Measurements from ENCODE around the gene PPDPF.
"Not testable (repeated sequence)": the region's sequence is repeated elsewhere in the genome, so short reads cannot be mapped to it uniquely, and the experiment has no call there.

The PPDPF gene, protein sequence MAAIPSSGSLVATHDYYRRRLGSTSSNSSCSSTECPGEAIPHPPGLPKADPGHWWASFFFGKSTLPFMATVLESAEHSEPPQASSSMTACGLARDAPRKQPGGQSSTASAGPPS

DNA sequence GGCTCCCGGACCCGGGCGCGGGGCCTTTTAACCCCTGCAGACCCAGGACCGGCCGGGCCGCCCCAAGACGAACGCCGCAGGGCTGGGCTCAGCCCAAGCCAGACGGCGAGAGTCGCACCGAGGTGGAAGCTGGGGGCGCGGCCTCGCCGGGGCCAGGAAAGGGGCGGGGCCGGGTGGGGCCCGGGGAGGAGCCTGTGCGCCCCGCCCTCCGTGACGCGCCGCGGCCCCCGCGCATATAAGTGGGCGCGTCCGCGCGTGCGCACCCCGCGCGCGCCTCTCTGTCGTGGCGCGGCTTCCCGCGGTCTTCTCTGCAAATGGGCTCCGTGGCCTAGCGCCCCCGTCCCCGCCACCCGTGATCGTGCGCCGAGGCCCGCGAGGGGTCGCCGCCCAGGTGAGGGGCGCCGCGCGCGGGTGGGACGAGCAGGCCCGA lies at the start of gene PPDPF:
Gene PPDPF (plus strand): TSS at position 262 of the 430 bp plus-strand sequence. CDS start 544 bp downstream, outside the sequence.
- DNase-seq, result peak; percentile 82

DNA sequence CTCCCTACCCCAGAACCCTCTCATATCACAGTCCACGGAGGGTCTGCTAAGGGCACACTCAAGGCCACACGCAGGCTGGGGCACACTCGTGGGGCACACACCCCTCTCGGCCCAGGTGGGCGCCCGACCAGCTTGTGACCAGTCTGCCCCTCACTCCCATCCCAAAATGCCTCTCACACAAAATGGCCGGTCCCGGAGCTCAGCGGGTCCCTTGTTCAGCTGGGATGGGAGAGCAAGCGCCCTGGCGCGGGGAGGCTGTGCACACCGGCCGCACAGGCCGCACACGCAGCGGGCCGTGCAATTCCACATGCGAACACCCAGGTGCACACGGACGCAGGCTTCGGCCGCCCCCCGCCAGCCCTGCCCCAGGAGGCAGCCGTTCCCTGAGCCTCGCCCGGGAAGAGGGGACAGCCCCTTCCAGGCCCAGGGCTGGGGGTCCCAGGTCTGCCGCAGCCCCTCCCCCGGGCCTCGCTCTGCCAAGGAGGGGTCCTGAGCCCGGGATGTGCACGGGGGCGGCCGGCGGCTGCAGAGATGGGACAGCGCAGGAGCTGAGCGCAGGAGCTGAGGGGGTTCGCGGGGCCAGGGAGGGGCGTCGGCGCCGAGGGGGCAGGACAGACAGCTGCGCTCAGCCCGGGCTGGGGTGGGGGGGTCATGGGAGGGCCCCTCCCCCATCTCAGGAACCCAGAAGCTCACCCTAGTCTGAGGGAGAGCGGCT lies 49.4 kb upstream of the PPDPF start:
- DNase-seq, result no peak

DNA sequence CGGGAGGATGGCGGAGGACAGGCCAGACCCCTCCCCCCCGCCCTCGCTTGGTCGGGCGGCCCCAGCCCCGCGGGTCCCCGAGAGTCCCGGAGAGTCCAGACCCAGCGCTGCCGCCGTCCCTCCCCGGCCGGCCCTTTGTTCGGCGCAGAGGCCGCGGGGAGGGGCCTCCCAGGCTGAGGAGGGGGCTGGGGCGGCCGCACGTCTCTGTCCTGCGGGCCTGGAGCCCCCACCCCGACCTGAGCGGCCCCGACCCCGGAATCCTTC lies 48.9 kb upstream of the PPDPF start:
- DNase-seq, result no peak

DNA sequence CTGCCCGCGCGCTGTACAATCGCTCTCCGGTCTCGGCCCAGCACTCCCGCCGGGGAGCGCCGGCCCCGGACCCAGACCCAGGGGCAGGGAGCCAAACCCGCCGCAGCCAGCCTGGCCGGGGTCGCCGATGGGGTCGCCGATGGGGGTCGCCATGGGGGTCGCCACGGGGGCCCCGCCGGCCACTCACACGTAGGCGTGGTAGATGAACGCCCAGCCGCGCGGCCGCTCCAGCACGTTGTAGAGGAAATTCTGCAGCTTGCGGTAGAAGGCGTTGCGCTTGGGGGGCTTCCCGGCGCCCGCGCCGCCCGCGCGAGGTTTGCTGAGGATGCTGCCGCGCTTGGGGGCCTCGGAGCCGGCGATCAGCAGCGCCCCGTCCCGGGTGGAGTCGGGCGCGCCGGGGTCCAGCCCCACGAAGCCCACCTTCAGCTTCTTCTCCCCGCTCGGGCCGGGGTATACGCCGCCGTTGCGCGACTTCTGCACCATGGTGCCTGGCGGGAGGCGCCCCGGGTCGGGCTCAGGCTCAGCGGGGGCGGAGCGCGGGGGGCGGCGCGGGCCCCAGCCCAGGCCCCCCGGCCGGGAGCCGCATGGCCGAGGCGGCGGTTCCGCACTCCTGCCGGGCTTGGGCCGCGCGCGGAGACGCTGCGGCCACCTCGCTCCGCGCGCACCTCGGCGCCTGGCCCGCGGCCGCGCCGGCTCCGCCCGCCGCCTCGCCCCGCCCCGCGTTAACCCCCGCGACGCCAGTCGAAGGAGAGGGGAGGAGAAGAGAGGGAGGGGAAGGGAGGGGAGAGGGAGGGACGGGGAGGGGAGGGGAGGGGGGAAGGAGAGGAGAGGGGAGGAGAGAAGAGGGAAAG lies 48.4 kb upstream of the PPDPF start, which contains the start of gene KCNQ2:
Gene KCNQ2 (minus strand): TSS at position 675 of the 851 bp plus-strand sequence. CDS start 192 bp downstream, at position 483.
- DNase-seq, result no peak

DNA sequence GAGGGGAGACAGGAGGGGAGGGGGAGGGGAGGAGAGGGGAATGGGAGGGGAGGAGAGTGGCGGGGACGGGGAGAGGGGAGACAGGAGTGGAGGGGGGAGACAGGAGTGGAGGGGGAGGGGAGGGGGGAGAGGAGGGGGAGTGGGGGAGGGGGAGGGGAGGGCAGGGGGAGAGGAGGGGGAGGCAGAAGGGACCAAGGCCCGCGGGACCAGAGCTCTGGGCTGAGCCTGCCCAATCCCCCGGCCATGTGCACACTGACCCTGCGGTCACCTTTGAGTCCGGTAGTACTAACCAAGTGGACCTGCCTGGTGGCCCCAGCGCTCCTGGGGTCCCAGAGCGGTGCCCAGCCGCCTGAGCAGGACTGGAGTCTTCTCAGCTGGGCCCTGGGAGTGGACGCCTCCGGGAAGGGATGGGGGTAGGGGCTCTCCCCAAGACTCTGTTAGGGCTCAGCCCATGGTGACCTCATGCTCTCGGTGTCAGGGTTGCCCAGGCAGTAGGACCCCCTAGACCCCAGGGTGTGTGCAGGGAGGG lies 47.6 kb upstream of the PPDPF start:
- no peak for DNase-seq

DNA sequence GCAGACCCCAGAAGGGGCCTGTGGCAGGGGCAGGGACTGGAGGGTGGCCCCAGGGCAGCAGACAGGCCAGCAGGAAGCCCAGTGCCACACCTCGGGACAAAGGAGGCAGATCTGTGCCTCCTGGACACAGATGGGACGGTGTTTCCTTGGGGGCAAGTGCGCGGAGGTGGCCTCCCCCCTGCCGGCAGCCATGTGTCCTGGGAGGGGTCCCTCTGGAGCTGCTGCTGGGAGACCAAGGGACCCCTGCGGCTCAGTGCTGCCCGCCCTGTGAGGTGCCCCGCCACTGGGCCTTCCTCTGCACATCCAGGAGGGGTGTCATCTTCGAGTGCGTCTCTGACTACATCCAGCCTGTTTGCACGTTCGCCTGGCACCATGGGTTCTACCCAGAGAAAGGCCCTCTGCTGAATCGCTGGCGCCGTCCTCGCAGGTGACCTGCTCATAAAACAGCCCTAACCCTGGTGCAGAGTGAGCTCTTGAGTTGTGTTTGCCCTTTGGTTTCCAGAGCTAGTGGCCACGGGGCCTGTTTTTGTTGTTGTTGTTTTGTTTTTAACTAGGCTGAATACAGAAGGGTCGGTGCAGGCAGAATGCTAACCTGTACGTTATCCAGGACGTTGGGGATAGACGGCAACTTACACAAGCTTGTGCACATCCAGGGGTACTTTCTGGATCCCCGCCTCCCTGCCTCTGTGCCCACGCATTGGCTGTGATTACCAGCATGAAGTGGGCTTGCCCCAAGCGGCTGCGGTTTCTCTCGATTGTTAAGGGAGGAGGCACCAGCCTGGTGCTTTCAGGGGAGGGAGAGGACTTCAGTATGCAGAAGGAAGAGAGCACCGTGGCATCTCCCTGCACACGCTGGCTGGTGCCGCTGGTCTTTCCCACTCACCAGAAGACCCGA lies 46.8 kb upstream of the PPDPF start:
- no peak for DNase-seq

DNA sequence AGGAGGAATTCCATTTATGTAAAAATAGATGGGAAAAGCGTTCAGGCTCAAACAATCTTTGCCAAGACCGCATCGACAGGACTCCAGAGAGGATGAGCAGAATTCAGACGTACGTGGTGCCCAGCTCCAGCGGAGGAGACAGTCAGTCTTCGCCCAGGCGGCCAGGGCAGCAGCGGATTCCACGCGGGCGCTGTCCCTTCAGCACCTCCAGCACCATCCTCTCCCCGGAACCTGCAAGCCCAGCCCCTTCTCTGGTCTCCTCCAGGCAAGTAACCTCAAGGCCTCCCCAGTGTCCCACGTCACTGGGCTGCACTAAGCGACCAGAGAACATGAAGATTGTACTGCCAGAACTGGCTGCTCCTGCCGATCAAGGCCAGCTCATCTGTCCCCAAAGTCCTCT lies 45.4 kb upstream of the PPDPF start:
- DNase-seq, result no peak

DNA sequence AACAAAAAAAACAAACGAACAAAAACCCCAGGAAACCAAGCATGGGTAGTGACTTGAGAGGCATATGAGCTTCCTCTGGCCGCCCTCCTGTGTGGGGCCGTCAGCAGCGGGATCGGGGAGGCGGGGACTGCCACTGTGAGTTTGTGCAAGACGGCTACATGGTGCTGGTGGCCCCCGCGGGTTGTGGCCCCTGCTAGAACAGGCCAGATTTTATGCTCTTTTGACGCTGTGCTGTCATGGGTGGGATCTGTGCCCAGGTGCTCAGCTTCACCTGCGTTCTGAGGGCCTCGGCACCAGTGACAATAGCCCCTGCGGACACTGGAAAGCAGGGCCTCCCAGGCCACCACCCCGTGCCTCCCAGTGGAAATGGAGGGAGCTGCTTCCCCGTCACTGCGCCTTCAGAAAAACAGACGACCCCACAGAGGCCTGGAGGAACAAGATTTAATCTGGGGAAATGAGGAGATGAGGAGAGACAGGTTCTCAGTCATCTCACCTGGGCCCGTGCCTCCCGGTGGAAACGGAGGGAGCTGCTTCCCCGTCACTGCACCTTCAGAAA lies 43.4 kb upstream of the PPDPF start:
- no peak for DNase-seq

DNA sequence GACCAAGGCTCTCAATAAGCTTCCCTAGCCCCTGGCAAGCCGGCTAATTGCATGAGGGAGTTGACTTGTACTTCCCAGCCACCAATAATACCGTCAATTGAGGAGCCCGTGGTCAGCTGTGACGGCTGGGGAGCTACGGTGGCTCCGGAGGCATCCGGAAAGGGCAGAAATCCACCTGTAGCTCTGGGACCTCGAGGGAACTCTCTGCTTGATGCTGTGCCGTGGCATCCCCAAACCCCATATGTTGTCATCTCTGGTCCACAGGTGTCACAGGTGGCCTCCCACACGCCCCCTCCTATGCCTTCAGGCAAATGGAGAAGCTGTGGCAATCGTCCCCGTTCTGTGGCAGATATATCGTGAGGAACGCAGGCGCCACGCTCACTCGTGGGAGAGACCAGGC lies 42.6 kb upstream of the PPDPF start:
- no peak for DNase-seq

DNA sequence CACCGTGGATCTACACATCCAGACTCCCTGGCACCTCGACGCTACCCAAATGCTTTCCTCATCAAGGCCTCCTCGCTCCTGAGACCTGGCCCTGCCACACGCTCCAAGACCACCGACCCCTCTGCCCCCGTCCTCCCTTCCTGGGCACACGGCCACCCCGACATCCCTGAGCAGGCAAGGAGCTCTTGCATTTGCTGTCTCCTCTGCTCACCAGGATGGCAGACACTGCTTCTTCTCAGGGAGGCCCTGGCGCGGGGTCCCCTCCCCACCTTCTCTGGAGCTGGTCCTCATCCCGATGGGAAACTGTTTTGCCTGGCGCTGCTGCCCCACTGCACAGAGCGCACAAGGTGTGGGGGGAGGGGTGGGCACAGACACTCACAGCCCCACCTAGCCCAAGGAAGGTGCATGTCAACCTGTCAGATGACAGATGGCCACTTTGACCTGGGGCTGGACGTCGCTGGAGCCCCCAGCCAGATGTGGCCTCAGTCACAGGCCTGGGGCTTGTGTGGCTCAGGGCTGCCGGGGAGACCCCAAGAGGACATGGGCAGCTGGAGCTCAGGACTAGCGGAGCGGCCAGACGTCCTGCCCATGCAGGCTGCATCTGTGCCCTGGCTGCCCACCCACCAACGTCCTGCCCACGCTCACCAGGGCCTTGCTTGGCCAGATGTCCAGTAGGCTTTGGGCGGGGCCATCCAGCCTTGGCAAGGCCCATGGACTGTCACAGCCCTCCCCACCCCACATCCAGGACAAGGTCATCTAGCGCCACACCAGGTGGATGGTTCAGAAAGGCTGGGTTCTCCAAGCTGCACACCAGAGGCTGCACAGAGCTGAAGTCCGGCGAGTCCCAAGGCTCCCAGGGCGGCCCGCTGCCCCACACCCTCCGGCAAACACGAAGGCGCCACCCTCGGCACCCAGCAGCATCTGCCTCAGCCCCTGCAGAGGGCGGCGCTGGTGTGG lies 41.9 kb upstream of the PPDPF start:
- DNase-seq, result no peak

DNA sequence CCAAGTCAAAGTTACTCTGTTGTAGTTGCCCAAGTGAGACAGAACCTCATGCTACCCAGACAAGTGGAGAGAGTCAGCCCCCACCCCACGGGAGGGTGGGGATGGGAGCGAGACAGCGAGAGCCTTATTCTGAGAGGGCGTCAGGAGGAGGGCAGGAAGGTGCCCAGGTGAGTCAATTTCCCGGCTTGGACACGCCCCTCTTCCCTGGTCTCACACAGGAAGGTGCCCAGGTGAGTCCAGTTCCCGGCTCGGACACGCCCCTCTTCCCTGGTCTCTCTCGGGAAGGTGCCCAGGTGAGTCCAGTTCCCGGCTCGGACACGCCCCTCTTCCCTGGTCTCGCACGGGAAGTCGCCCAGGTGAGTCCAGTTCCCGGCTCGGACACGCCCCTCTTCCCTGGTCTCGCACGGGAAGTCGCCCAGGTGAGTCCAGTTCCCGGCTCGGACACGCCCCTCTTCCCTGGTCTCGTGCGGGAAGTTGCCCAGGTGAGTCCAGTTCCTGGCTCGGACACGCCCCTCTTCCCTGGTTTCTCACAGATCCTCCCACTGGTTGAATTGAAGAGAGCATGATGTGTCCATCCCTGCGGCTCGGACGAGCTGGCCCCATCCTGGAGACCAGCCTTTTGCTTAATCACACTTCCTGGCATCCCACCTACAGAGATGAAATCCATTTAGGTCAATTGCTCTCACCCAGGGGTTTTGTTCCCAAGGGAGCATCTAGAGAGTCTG lies 40.7 kb upstream of the PPDPF start:
- not testable (repeated sequence) for DNase-seq

DNA sequence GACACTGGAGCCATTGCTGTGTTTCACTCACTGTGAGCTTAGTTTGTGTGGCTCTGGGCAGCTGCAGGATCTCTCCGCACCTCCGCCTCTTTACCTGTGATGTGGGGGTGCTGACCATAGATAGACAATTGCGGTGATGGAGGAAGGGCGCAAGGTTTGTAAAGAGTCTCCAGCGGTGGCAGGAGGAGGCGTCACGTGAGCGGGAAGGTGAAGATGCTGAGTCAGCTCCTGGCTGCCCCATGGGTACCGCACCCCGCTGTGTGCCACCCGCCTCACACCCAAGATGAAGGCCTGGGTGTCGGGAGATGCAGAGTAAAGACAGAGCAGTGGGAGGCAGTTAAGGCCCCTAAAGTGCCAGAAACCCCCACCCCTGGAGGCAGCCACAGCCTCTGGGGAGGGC lies 39.1 kb upstream of the PPDPF start:
- no peak for DNase-seq

DNA sequence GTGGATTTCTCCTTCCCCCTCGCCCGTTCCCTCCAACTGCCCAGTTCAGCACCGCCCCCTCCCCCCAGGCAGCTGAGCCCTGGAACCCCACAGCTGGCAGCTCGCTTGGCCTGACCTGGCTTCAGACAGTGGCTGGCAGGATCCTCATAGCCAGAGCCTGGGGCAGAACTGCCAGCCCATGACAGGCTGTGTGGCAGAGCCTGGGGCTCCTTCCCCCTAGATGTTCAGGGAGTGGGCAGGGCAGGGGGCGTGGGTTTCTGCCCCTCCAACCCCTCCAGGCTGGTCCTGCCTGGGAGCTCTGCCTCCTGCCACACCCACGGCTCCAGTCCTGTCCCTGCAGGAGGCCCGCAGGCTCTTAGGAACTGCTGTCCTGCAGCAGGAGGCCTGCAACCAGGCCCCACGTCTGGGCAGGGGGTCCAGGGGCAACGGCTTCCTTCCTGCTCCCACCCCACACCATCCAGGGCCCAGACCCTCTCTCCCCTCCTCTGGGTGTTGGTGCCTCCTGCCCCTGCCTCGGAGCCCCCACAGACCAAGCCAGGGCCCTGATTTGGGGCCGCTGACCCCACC lies 38.5 kb upstream of the PPDPF start:
- DNase-seq, result no peak

DNA sequence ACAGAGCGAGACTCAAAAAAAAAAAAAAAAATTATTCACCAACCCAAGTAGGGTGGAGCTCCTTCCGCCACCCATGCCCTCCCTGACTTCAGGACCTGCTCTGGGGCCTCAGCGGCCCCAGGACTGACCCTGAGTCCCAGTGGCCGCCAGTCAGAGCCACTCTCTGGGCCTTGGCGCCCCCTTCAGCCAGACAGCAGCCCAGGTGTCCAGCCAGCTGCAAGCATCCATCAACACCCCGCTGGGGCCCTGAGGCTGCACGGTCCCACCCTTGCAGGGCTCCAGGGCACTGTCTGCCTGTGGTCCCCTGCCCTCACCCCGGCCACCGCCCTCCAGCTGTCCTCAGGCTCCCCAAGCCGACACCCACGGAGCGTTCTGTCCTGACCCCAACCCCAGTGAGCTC lies 36.7 kb upstream of the PPDPF start:
- no peak for DNase-seq

DNA sequence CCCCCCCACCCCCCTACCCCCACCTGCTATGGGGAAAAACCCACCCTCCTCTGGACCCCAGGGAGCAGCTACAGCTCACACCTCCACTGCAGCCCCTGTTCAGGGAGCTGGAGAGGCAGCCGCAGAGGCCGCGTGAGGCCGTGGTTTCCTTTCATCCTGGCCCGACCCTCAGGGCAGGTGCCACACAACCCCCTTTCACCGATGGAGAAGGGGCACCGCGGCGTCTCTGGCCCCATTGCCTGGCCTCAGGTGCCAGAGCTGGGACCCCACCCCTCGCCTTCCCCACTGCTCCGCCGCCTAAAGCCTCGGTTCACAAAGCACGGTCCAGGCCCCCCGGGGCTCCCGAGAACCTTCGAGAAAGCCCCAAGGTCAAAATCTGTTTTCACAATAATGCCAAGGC lies 36.3 kb upstream of the PPDPF start:
- no peak for DNase-seq

DNA sequence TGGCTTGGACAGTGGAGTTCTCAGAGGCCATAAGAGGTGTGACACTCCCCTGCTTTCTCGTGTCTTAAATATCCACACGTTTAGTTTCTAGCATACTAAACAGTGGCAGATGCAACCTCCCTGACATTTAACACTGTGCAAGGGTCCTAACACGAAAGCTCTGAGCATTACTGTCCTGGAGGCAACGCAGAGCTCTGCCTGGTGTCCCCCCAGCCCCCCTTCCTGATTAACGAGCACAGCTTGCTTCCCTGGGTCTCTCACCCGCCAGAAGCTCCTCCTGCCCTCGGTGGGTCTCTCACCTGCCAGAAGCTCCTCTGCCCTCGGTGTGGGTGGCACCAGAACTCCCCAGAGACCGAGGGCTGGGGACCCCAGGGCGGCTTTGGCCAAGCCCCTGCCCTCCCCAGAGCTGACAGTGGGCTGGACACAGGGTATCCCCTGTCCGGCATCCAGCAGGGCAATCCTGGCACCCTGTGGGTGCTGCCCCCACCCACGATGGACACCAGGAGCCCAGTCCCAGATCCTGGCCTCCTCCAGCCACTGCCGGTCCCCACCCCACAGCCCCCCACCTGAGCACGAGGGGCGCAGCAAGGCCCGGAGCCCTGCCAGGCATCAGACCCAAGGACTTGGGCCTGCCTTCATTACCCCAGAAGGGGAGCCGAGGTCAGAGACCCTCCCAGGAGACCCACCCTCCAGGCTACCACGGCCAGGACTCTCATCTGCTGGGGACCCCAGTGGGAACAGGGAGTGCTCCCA lies 35.7 kb upstream of the PPDPF start:
- no peak for DNase-seq

DNA sequence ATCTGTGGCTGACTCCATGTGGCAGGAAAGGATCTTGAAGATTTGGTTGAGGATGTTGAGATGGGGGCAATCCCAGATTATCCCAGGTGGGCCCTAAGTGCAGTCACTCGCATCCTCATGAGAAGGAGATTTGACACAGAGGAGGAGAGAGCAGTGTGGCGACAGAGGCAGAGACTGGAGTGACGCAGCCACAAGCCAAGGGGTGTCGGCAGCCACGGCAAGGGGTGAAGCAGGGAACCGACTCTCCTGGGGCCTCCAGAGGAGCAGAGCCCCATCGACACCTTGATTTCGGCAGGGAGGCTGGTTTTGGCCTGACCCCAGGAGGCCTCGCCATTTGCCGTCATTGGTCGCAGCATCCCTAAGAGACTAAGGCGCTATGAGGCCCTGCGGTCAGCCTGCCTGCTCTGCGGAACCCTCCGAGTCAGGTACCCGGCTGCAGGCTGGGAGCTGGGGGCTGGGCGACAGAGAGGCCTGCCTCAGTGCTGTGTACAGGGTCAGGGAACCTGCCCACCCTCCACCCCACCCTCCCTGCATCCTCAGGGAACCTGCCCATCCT lies 34.2 kb upstream of the PPDPF start:
- no peak for DNase-seq

DNA sequence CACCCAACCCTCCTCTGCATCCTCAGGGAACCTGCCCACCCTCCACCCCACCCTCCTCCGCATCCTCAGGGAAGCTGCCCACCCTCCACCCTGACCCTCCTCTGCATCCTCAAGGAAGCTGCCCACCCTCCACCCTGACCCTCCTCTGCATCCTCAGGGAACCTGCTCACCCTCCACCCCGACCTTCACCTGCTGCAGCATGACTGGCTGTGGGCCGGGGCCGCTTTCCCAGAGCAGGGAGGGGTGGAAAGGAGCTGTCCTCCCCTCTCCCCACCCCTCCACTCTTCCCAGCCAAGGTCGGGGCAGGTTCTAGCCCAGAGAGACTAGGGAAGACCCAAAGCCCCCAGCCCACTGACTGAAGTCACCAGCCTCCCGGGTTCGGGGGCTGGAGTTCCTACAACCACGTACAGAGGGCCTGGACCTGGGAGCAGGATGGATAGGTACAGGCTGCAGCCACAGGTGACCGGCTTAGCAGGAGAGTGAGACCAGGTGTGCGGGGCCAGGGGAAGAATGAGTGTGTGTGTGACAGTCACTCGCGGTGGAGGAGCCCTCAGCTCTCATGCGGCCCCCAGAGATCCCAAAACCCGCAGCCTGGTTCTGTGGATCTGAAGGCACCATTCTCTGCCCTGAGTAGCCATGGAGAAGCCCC lies 33.3 kb upstream of the PPDPF start:
- no peak for DNase-seq
